Measurements from ENCODE around the gene SPOUT1.

SPOUT1 gene

GRCh38 chr9:128771745-128772519, 57.7 kb downstream of the SPOUT1 start, which contains the start of gene ZER1:
Gene ZER1, minus strand, starts transcription at chr9:128771927. Its CDS starts 16,362 bp downstream, at chr9:128755565.
- DNase-seq (ENCODE audit: low spot score): peak; percentile 83

- DNase-seq (ENCODE audit: low spot score): peak; percentile 21
Measured at GRCh38 chr9:128771094-128771721, 58.4 kb downstream of the SPOUT1 start.

DNA sequence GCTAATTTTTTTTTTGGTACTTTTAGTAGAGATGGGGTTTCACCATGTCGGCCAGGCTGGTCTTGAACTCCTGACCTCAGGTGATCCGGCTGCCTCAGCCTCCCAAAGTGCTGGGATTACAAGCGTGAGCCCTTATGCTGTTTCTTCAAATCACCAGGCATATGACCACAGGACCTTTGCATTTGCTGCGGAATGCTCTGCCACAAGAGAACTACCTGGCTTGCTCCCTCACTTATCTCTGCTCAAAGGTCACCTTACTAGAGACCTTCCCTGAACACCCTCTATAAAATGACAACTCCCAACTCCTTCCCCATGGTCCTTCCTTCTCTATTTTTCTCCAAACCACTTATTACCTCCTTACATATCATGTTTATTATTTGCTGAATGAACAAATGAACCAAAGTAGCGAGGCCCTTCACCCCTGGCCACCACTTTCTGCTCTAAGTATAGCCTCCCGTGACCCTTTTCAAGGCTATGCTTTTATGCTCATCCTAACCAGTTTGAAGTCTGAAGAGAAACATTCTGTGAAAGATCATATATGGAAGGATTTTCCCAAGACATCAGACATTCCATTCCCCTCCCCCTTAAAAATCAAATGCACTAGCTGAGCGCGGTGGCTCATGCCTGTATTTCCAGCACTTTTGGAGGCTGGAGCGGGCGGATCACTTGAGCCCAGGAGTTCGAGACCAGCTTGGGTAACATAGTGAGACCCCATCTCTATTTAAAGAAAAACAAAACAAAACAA, 59.1 kb downstream of the SPOUT1 start:
- DNase-seq (ENCODE audit: low spot score): no peak
